ENCODE data around the gene RANBP17.

RANBP17 gene

GRCh38 chr5:171307789-171308452 lies 446.1 kb downstream of the RANBP17 start:
- Histone ChIP-seq H3K79me2 (no peaks in the 10 kb centered on the region), H3K4me1 (no peaks in the 10 kb centered on the region), H3K36me3 (ENCODE audit: control insufficient read depth, insufficient read depth, low read length) (no peaks in the 10 kb centered on the region), H2AFZ (no peak overlapping the region), H3K9ac (no peak overlapping the region), H3K27me3 (ENCODE audit: control insufficient read depth, insufficient read depth, low read length) (peaks cover 33% of the 10 kb centered on the region), H3K4me3 (ENCODE audit: low read depth, low read length) (no peak overlapping the region), H3K9me3 (ENCODE audit: control insufficient read depth, low read length) (no peaks in the 10 kb centered on the region), H3K27ac (no peak overlapping the region), H3K4me2 (ENCODE audit: low read length) (no peak overlapping the region)
- TF ChIP-seq CTCF (IDR thresholded peaks at IDR 0.05) = no peak

GRCh38 chr5:171308453-171309275 lies 446.8 kb downstream of the RANBP17 start, which contains the start of gene TLX3:
Gene TLX3, plus strand, starts transcription at chr5:171309248. Its CDS starts 118 bp downstream, at chr5:171309366.
- Histone ChIP-seq H3K4me3 (ENCODE audit: low read depth, low read length) (no peak within 1 kb of the TSS), H3K27me3 (ENCODE audit: control insufficient read depth, insufficient read depth, low read length) (peaks cover 37% of the 10 kb centered on the region), H3K4me2 (ENCODE audit: low read length) (no peak within 1 kb of the TSS), H3K4me1 (no peaks in the 10 kb centered on the region), H3K9me3 (ENCODE audit: control insufficient read depth, low read length) (no peaks in the 10 kb centered on the region), H3K79me2 (no peaks in the 10 kb centered on the region), H2AFZ (no peak within 1 kb of the TSS), H3K36me3 (ENCODE audit: control insufficient read depth, insufficient read depth, low read length) (no peaks in the 10 kb centered on the region), H3K27ac (no peak within 1 kb of the TSS), H3K9ac (no peak within 1 kb of the TSS)
- TF ChIP-seq CTCF (IDR thresholded peaks at IDR 0.05) = no peak

GRCh38 chr5:171309276-171310211 lies 447.7 kb downstream of the RANBP17 start:
- H3K9me3 ChIP-seq (ENCODE audit: control insufficient read depth, low read length) = no peaks in the 10 kb centered on the region
- no peak overlapping the region for H2AFZ ChIP-seq
- TF ChIP-seq CTCF (IDR thresholded peaks at IDR 0.05) = no peak
- H3K36me3 ChIP-seq (ENCODE audit: control insufficient read depth, insufficient read depth, low read length) = no peaks in the 10 kb centered on the region
- no peak overlapping the region for H3K4me2 ChIP-seq (ENCODE audit: low read length)
- no peaks in the 10 kb centered on the region for H3K4me1 ChIP-seq
- H3K79me2 ChIP-seq = no peaks in the 10 kb centered on the region
- peaks cover 39% of the 10 kb centered on the region for H3K27me3 ChIP-seq (ENCODE audit: control insufficient read depth, insufficient read depth, low read length)
- no peak overlapping the region for H3K27ac ChIP-seq
- no peak overlapping the region for H3K4me3 ChIP-seq (ENCODE audit: low read depth, low read length)
- no peak overlapping the region for H3K9ac ChIP-seq

- Histone ChIP-seq H3K9ac (no peak overlapping the region), H2AFZ (no peak overlapping the region), H3K79me2 (no peaks in the 10 kb centered on the region), H3K4me2 (ENCODE audit: low read length) (no peak overlapping the region), H3K27ac (no peak overlapping the region), H3K4me1 (peaks cover 2% of the 10 kb centered on the region), H3K9me3 (ENCODE audit: control insufficient read depth, low read length) (no peaks in the 10 kb centered on the region), H3K27me3 (ENCODE audit: control insufficient read depth, insufficient read depth, low read length) (peaks cover 39% of the 10 kb centered on the region), H3K4me3 (ENCODE audit: low read depth, low read length) (no peak overlapping the region), H3K36me3 (ENCODE audit: control insufficient read depth, insufficient read depth, low read length) (no peaks in the 10 kb centered on the region)
- no peak for TF ChIP-seq CTCF (IDR thresholded peaks at IDR 0.05)
Measured at GRCh38 chr5:171310212-171310818, 448.5 kb downstream of the RANBP17 start.
